GM23248 (cell line): ENCODE measurements around the gene MRGPRX2.

Experiments used
- EZH2 ChIP-seq: fragments of 200-600 bp; sonication (generic); IDR thresholded peaks from 2 replicates; pipeline ENCODE4 v1.6.1; 2018; ENCODE audit warnings: antibody characterized with exemption, mild to moderate bottlenecking; ENCODE audit not compliant: insufficient read depth, poor library complexity, severe bottlenecking
- EZH2phosphoT487 ChIP-seq: fragments of 200-600 bp; sonication (generic); IDR thresholded peaks from 2 replicates; pipeline ENCODE4 v1.6.1; 2018; ENCODE audit warnings: antibody characterized with exemption, moderate library complexity, mild to moderate bottlenecking, low read depth; ENCODE audit not compliant: insufficient read depth

DNA sequence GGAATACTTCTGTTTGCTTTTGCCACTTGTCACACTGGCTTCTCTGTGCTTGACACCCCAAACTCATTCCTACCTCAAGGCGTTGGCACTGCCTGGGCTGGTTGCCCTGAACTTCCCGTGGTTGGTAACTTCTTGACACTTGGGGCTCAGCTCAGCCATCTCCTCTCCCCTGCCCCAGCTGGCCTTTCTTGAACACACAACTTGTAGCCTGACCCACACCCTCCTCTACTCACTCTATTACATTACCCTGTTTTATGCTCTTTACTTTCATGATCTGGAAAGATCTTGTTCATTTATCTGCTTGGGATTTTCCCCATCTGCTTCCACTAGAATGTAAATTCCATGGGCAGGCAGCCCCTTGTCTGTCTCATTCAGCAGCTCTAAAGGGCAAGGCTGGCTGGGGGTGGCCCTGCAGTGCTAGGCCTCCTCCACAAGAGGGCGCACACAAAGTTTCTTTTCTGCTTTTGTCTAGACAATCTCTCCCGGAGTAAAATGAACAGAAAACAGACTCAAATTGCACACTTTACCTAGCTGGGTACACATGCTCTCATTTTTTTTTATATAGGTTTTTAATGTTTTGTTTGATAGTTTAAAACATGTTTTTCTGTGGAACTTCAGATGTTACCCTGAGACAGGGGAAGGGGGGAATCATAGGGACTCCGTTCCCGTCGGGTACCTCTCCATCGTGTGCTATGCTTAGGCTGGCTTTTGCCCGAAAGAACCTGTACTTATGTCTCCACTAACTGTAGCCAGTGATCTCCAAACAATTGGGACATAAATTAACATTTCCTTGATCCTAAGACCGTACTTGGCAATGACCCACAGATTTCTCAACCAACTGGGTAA, 16.4 kb upstream of the MRGPRX2 start:
- TF ChIP-seq EZH2phosphoT487 (no peak), EZH2 (no peak)
